ENCODE measurements around the gene PCDH15. TPM values are rescaled to one million over a fixed set of nuclear protein-coding genes. Genes with fewer than 3 reads are reported as not detected.

PCDH15 gene
- total RNA-seq, 3 donors from 2014 or later: 0.38 TPM; not detected in 2

GRCh38 chr10:54372179-54372578 is 428.9 kb downstream of the PCDH15 start:
- ATAC-seq (no peak), DNase-seq (no peak)
- intact Hi-C loops (cut with DNase I, micrococcal nuclease): no loop called here
- Histone ChIP-seq H3K4me3 (no peak overlapping the region), H3K4me1 (ENCODE audit: low read depth) (no peaks in the 10 kb centered on the region), H3K9me3 (no peaks in the 10 kb centered on the region), H3K36me3 (ENCODE audit: low read depth) (no peaks in the 10 kb centered on the region)
- TF ChIP-seq, protein P1, sequence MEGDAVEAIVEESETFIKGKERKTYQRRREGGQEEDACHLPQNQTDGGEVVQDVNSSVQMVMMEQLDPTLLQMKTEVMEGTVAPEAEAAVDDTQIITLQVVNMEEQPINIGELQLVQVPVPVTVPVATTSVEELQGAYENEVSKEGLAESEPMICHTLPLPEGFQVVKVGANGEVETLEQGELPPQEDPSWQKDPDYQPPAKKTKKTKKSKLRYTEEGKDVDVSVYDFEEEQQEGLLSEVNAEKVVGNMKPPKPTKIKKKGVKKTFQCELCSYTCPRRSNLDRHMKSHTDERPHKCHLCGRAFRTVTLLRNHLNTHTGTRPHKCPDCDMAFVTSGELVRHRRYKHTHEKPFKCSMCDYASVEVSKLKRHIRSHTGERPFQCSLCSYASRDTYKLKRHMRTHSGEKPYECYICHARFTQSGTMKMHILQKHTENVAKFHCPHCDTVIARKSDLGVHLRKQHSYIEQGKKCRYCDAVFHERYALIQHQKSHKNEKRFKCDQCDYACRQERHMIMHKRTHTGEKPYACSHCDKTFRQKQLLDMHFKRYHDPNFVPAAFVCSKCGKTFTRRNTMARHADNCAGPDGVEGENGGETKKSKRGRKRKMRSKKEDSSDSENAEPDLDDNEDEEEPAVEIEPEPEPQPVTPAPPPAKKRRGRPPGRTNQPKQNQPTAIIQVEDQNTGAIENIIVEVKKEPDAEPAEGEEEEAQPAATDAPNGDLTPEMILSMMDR (IDR thresholded peaks at IDR 0.05): no peak

GRCh38 chr10:54368984-54369383 is 432.0 kb downstream of the PCDH15 start:
- TF ChIP-seq, protein P1 (IDR thresholded peaks at IDR 0.05): no peak
- no peaks in the 10 kb centered on the region for H3K36me3 ChIP-seq (ENCODE audit: low read depth)
- DNase-seq (no peak), ATAC-seq (no peak)
- H3K9me3 ChIP-seq: no peaks in the 10 kb centered on the region
- intact Hi-C loops (cut with DNase I, micrococcal nuclease): no loop called here
- no peak overlapping the region for H3K4me3 ChIP-seq
- no peaks in the 10 kb centered on the region for H3K4me1 ChIP-seq (ENCODE audit: low read depth)

DNA sequence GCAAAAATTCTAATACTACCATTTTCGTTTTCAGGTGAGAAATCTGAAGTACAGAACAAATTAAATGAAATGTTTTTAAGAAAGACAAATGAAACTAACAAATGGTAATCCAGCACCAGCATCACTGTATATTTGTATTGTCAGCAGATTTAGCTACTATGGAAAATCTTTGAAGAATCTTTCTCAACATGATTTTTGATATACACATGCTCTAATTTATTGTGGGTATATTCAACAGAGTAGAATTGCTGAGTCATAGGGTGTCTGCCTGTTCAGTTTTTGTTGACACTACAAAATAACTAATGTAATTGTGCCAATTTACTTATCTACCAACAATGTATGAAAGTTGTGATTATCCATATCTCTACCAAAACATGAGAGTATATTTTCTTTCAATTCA is 437.6 kb downstream of the PCDH15 start:
- H3K4me3 ChIP-seq: no peak overlapping the region
- no peaks in the 10 kb centered on the region for H3K9me3 ChIP-seq
- H3K4me1 ChIP-seq (ENCODE audit: low read depth): no peaks in the 10 kb centered on the region
- TF ChIP-seq, protein P1 (IDR thresholded peaks at IDR 0.05): no peak
- no peaks in the 10 kb centered on the region for H3K36me3 ChIP-seq (ENCODE audit: low read depth)
- ATAC-seq: no peak
- no peak for DNase-seq
- intact Hi-C loops (cut with DNase I, micrococcal nuclease): no loop called here

DNA sequence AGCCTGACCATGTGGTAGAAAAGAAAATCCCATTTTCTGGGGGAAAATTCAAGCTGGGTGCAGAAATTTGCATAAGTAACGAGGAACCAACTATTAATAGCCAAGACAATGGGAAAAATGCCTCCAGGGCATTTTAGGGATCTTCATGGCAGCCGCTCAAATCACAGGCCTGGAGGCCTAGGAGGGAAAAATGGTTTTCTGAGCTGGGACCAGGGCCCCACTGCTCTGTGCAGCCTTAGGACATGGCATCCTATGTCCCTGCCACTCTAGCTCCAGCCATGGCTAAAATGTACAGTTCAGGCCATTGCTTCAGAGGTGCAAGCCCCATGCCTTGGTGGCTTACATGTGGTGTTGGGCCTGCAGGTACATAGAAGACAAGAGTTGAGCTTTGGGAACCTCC is 459.0 kb downstream of the PCDH15 start:
- Histone ChIP-seq H3K4me3 (no peak overlapping the region), H3K36me3 (ENCODE audit: low read depth) (no peaks in the 10 kb centered on the region), H3K4me1 (ENCODE audit: low read depth) (no peaks in the 10 kb centered on the region), H3K9me3 (peaks cover 7% of the 10 kb centered on the region)
- DNase-seq (no peak), ATAC-seq (no peak)
- intact Hi-C loops (cut with DNase I, micrococcal nuclease): no loop called here
- TF ChIP-seq, protein P1 (IDR thresholded peaks at IDR 0.05): no peak

DNA sequence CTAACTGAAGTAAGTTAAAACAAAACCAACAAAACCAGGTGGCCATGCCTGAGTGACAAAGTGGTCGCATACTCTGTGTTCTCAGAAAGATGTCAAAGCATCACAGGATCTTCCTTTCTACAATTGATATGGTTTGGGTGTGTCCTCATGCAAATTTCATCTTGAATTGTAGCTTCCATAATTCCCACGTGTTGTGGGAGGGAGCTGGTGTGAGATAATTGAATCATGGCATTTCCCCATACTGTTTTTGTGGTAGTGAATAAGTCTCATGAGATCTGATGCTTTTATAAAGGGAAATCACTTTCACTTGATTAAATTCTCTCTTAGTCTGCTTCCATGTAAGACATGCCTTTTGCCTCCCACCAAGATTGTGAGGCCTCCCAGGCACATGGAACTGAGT is 465.7 kb downstream of the PCDH15 start:
- no peak for ATAC-seq
- intact Hi-C loops (cut with DNase I, micrococcal nuclease): no loop called here
- Histone ChIP-seq H3K4me3 (no peak overlapping the region), H3K36me3 (ENCODE audit: low read depth) (no peaks in the 10 kb centered on the region), H3K9me3 (peaks cover 4% of the 10 kb centered on the region), H3K4me1 (ENCODE audit: low read depth) (no peaks in the 10 kb centered on the region)
- TF ChIP-seq, protein P1 (IDR thresholded peaks at IDR 0.05): no peak
- DNase-seq: no peak

GRCh38 chr10:54319341-54319740 is 481.7 kb downstream of the PCDH15 start:
- Histone ChIP-seq H3K9me3 (no peaks in the 10 kb centered on the region), H3K4me1 (ENCODE audit: low read depth) (no peaks in the 10 kb centered on the region), H3K4me3 (no peak overlapping the region), H3K36me3 (ENCODE audit: low read depth) (no peaks in the 10 kb centered on the region)
- ATAC-seq (no peak), DNase-seq (no peak)
- TF ChIP-seq, protein P1 (IDR thresholded peaks at IDR 0.05): no peak
- intact Hi-C loops (cut with DNase I, micrococcal nuclease): no loop called here

Data from mucosa of descending colon (tissue), 3 donors.